Mesenchymal stem cell (in vitro differentiated cells and primary cell): ENCODE measurements around the gene TTF2.

Experiments
- DNase-seq: peaks from one replicate; pipeline ENCODE4 v3.0.0-alpha.2; 2013
- H2AFZ ChIP-seq: one replicate; pipeline ENCODE4 v1.6.1; 2013; ENCODE audit warnings: low read depth, mild to moderate bottlenecking, control low read depth, inconsistent platforms, low read length, moderate library complexity
- H2AK5ac ChIP-seq: 2 replicates; pipeline ENCODE4 v1.6.1; 2013; ENCODE audit warnings: low read length, moderate library complexity, mild to moderate bottlenecking, inconsistent platforms; ENCODE audit not compliant: severe bottlenecking
- H2BK120ac ChIP-seq: one replicate; pipeline ENCODE4 v1.6.1; 2013; ENCODE audit warnings: low read depth, mild to moderate bottlenecking, inconsistent platforms, low read length, moderate library complexity
- H2BK12ac ChIP-seq, 2 experiments: one replicate each; pipeline ENCODE4 v1.6.1; 2013; ENCODE audit warnings: inconsistent platforms in 2 of 2, low read length in 2 of 2, mild to moderate bottlenecking in 2 of 2, moderate library complexity in 2 of 2, control low read depth in 1 of 2
- H2BK15ac ChIP-seq: one replicate; pipeline ENCODE4 v1.6.1; 2013; ENCODE audit warnings: mild to moderate bottlenecking, low read depth, inconsistent platforms; ENCODE audit not compliant: poor library complexity, severe bottlenecking
- H2BK5ac ChIP-seq: 2 replicates; pipeline ENCODE4 v1.6.1; 2013; ENCODE audit warnings: low read depth, mild to moderate bottlenecking, low read length, control low read depth, inconsistent platforms; ENCODE audit not compliant: poor library complexity, severe bottlenecking
- H3K14ac ChIP-seq, 2 experiments: one replicate each; pipeline ENCODE4 v1.6.1; 2013; ENCODE audit warnings: inconsistent platforms in 2 of 2, low read length in 2 of 2, control low read depth in 1 of 2, mild to moderate bottlenecking in 1 of 2, moderate library complexity in 1 of 2
- H3K18ac ChIP-seq, 2 experiments: one replicate each; pipeline ENCODE4 v1.6.1; 2013; ENCODE audit warnings: inconsistent platforms in 2 of 2, low read length in 2 of 2, control low read depth in 1 of 2, low read depth in 1 of 2, mild to moderate bottlenecking in 1 of 2
- H3K23ac ChIP-seq, 2 experiments: one replicate each; pipeline ENCODE4 v1.6.1; 2013; ENCODE audit warnings: inconsistent platforms in 2 of 2, low read length in 2 of 2, mild to moderate bottlenecking in 2 of 2, moderate library complexity in 2 of 2, control low read depth in 1 of 2
- H3K27ac ChIP-seq: 2 replicates; pipeline ENCODE4 v1.5.1; 2013; ENCODE audit warnings: mild to moderate bottlenecking, moderate library complexity, low read length, control low read depth, inconsistent platforms; ENCODE audit not compliant: poor library complexity, severe bottlenecking
- H3K27me3 ChIP-seq, 2 experiments: 2 replicates each; pipeline versions ENCODE4 v1.6.1 to v1.7.0; 2013; ENCODE audit warnings: low read length in 2 of 2, mild to moderate bottlenecking in 2 of 2, moderate library complexity in 2 of 2, control low read depth in 1 of 2, inconsistent platforms in 1 of 2; ENCODE audit not compliant: control insufficient read depth in 1 of 2, insufficient read depth in 1 of 2
- H3K36me3 ChIP-seq, 2 experiments: 2 replicates each; pipeline versions ENCODE4 v1.6.1 to v1.7.0; 2013; ENCODE audit warnings: low read length in 2 of 2, control low read depth in 1 of 2, inconsistent platforms in 1 of 2, low read depth in 1 of 2, mild to moderate bottlenecking in 1 of 2; ENCODE audit not compliant: insufficient read depth in 2 of 2, control insufficient read depth in 1 of 2
- H3K4ac ChIP-seq, 2 experiments: one replicate each; pipeline ENCODE4 v1.6.1; 2013; ENCODE audit warnings: inconsistent platforms in 2 of 2, low read length in 2 of 2, mild to moderate bottlenecking in 2 of 2, moderate library complexity in 2 of 2, control low read depth in 1 of 2, low read depth in 1 of 2
- H3K4me1 ChIP-seq: 2 replicates; pipeline ENCODE4 v1.6.1; 2013; ENCODE audit warnings: low read depth, low read length, control low read depth; ENCODE audit not compliant: control insufficient read depth, insufficient read depth
- H3K4me2 ChIP-seq: 2 replicates; pipeline ENCODE4 v1.6.1; 2013; ENCODE audit warnings: low read length, mild to moderate bottlenecking, inconsistent platforms; ENCODE audit not compliant: poor library complexity, severe bottlenecking
- H3K4me3 ChIP-seq, 2 experiments: 2 replicates each; pipeline versions ENCODE4 v1.5.1 to v1.7.0; 2013; ENCODE audit warnings: low read length in 2 of 2, mild to moderate bottlenecking in 2 of 2, control low read depth in 1 of 2, low read depth in 1 of 2; ENCODE audit not compliant: insufficient read depth in 1 of 2
- H3K79me1 ChIP-seq: replicated peaks from 2 replicates; pipeline ENCODE4 v1.6.1; 2013; ENCODE audit warnings: mild to moderate bottlenecking, control low read depth, low read length, inconsistent platforms; ENCODE audit not compliant: poor library complexity, severe bottlenecking
- H3K9ac ChIP-seq: 2 replicates; pipeline ENCODE4 v1.7.0; 2013; ENCODE audit warnings: mild to moderate bottlenecking, low read length, moderate library complexity
- H3K9me3 ChIP-seq: 2 replicates; pipeline ENCODE4 v1.7.0; 2013; ENCODE audit warnings: mild to moderate bottlenecking, low read length; ENCODE audit not compliant: control insufficient read depth
- H4K8ac ChIP-seq: one replicate; pipeline ENCODE4 v1.6.1; 2013; ENCODE audit warnings: inconsistent platforms, mild to moderate bottlenecking, low read length, moderate library complexity
- H4K91ac ChIP-seq: one replicate; pipeline ENCODE4 v1.6.1; 2013; ENCODE audit warnings: mild to moderate bottlenecking, low read length, inconsistent platforms
- WGBS: methylation state at CpG from one replicate; pipeline ENCODE4 v1.1.7; 2013; ENCODE audit warnings: mixed read lengths; 5-methylcytosine and 5-hydroxymethylcytosine counted together

TTF2 gene

DNA sequence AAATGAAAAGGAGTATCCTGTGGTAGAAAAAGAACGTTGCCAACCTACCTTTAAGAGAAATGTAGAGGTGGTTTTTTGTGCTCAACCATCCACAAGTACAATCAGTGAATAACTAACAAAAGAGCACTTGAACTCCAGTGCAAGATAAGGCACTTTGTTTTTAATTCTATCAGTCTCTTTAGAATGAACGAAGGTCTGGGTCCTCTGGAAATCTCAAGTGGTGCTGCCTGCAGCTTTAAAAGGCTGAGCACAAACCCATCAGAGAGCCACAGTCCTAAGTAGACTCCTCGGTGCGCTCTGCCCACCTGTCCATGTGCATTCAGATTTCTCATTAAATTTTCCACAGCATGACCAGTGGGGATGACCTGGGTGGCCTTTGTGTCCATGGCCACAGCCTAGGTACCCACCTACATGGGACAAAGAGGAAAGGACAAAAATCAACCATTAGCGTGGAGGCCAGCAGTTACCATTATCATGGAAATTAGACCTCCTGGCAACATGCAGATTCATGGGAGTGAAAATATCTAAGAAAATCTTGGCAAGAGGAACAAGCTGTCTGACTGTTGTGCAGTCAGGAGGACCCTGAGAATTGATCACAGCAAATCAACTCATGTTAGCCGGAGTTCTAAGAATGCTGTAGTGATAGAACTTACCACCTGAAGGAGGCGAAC, 52.1 kb downstream of the TTF2 start:
- DNase-seq = no peak
- H2AFZ ChIP-seq = no peak overlapping the region

DNA sequence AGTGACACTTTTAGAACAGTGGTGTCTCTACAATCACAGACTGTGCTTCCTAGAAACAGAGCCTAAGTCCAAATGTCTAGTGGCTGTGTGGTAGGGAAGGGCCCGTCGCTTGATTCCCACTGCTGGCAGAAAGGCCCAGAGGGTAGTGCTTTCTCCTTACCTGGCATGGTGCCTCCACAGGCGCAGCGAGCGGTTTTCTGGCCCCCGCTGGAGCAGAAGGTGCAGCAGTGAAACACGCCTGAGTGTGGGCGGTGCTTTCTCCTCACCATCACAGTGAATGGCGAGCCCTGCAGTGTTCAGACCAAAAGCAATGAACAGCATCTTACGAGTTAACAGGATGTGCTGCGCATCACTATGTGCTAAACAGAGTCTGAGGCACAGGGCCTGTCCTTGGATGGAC, 53.1 kb downstream of the TTF2 start:
- Histone ChIP-seq H3K27ac (no peak overlapping the region), H2AK5ac (no peak overlapping the region), H3K4me1 (no peaks in the 10 kb centered on the region), H2BK15ac (no peak overlapping the region), H3K18ac (no peak overlapping the region), H3K27me3 (no peaks in the 10 kb centered on the region), H3K4me3 (no peak overlapping the region), H3K79me1 (no peaks in the 10 kb centered on the region), H3K4ac (no peak overlapping the region), H4K8ac (no peak overlapping the region), H2BK12ac (no peak overlapping the region), H2BK120ac (no peak overlapping the region), H2BK5ac (no peak overlapping the region), H3K9ac (no peak overlapping the region), H4K91ac (peak overlapping the region; percentile 4), H3K36me3 (peaks cover 3 to 10% of the 10 kb centered on the region in 2 experiments), H2AFZ (no peak overlapping the region), H3K23ac (no peak overlapping the region), H3K9me3 (no peaks in the 10 kb centered on the region), H3K14ac (no peak overlapping the region), H3K4me2 (no peak overlapping the region)
- DNase-seq = no peak
- WGBS = 96% methylated on average over 11 of the region's 11 CpGs

More for the DNA sequence above, 52.1 kb downstream of the TTF2 start:
- H2BK12ac ChIP-seq = no peak overlapping the region
- no peak overlapping the region for H2BK15ac ChIP-seq
- H3K23ac ChIP-seq = no peak overlapping the region
- no peaks in the 10 kb centered on the region for H3K27me3 ChIP-seq
- WGBS = 86% methylated on average over 6 of the region's 7 CpGs
- H3K18ac ChIP-seq = no peak overlapping the region
- no peaks in the 10 kb centered on the region for H3K9me3 ChIP-seq
- no peak overlapping the region for H3K14ac ChIP-seq
- H3K36me3 ChIP-seq = peaks cover 3 to 5% of the 10 kb centered on the region in 2 experiments
- H2BK120ac ChIP-seq = no peak overlapping the region
- no peak overlapping the region for H4K8ac ChIP-seq
- H3K4me3 ChIP-seq = no peak overlapping the region
- H3K79me1 ChIP-seq = no peaks in the 10 kb centered on the region
- no peak overlapping the region for H2AK5ac ChIP-seq
- H2BK5ac ChIP-seq = no peak overlapping the region
- H3K4ac ChIP-seq = no peak overlapping the region
- no peak overlapping the region for H3K4me2 ChIP-seq
- no peak overlapping the region for H4K91ac ChIP-seq
- no peak overlapping the region for H3K9ac ChIP-seq
- no peak overlapping the region for H3K27ac ChIP-seq
- H3K4me1 ChIP-seq = no peaks in the 10 kb centered on the region

DNA sequence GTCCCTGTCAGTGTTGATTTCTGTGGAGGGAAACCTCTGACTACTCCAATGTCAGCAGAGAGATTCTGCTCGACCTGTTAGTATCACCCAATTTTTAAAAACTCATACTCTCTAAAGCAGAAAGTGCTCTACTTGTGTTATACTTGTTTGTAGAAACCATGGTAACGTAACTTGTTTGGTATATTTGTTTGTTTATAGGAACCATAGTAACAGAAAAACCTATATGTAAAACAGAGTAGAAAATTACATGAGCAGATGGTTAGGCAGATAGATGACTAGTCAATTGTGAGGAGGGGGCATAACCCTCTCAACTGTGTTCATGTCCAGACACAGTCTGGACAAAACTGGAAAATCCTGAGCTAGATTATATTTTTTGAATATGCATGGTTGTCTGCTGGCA, 54.8 kb downstream of the TTF2 start:
- Histone ChIP-seq H2BK120ac (no peak overlapping the region), H4K91ac (no peak overlapping the region), H2AK5ac (no peak overlapping the region), H2BK5ac (no peak overlapping the region), H3K4me2 (no peak overlapping the region), H2AFZ (no peak overlapping the region), H3K9me3 (no peaks in the 10 kb centered on the region), H3K4me1 (no peaks in the 10 kb centered on the region), H4K8ac (no peak overlapping the region), H3K36me3 (peaks cover 3 to 13% of the 10 kb centered on the region in 2 experiments), H3K27ac (no peak overlapping the region), H2BK15ac (no peak overlapping the region), H3K79me1 (no peaks in the 10 kb centered on the region), H3K27me3 (no peaks in the 10 kb centered on the region), H3K9ac (no peak overlapping the region), H3K14ac (no peak overlapping the region), H3K4me3 (no peak overlapping the region), H3K18ac (no peak overlapping the region), H3K23ac (no peak overlapping the region), H3K4ac (no peak overlapping the region), H2BK12ac (no peak overlapping the region)
- DNase-seq = peak; percentile 71
- WGBS = no CpG with 5 or more reads among the region's 2 CpGs

DNA sequence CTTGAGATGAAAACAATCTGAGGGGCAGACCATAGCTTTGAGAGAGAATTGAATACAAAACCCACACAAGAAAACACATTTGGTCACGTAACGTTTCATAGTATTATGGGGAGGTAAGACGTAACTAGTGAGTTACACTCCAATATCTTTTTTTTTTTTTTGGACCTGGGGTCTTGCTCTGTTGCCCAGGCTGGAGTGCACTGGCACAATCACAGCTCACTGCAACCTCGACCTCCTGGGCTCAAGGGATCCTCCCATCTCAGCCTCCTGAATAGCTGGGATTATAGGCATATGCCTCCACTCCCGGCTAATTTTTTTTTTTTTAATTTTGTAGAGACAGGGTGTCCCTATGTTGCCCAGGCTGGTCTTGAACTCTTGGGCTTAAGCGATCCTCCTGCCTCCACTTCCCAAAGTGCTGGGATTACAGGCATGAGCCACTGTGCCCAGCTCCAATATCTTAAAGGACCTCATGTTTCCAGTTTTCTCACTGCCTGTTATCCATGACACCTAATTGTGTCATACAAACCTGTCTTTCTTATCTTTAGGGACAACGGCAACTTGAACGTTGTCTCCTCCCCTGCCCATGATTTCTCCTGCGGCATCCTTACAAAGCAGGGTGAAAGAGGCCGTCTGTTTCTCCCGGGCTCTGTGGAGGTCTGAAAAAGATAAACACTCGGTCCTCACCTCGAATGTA, 56.1 kb downstream of the TTF2 start:
- Histone ChIP-seq H3K18ac (no peak overlapping the region), H2BK12ac (no peak overlapping the region), H2AK5ac (no peak overlapping the region), H3K4me2 (no peak overlapping the region), H3K9me3 (no peaks in the 10 kb centered on the region), H4K91ac (no peak overlapping the region), H3K4me3 (no peak overlapping the region), H2BK5ac (no peak overlapping the region), H2BK120ac (no peak overlapping the region), H2BK15ac (no peak overlapping the region), H3K4ac (no peak overlapping the region), H3K27me3 (no peaks in the 10 kb centered on the region), H3K27ac (no peak overlapping the region), H3K79me1 (no peaks in the 10 kb centered on the region), H3K23ac (no peak overlapping the region), H3K4me1 (peaks cover 5% of the 10 kb centered on the region), H3K36me3 (peaks cover 3 to 13% of the 10 kb centered on the region in 2 experiments), H3K14ac (no peak overlapping the region), H3K9ac (no peak overlapping the region), H4K8ac (no peak overlapping the region), H2AFZ (no peak overlapping the region)
- 95% methylated on average over 13 of the region's 13 CpGs for WGBS
- DNase-seq = no peak
